ENCODE data around the gene MAB21L4. TPM values are rescaled to one million over a fixed set of nuclear protein-coding genes. Genes with fewer than 3 reads are reported as not detected.

The MAB21L4 gene
- total RNA-seq, 1 experiment from 2014 or later = 3.0 TPM

DNA sequence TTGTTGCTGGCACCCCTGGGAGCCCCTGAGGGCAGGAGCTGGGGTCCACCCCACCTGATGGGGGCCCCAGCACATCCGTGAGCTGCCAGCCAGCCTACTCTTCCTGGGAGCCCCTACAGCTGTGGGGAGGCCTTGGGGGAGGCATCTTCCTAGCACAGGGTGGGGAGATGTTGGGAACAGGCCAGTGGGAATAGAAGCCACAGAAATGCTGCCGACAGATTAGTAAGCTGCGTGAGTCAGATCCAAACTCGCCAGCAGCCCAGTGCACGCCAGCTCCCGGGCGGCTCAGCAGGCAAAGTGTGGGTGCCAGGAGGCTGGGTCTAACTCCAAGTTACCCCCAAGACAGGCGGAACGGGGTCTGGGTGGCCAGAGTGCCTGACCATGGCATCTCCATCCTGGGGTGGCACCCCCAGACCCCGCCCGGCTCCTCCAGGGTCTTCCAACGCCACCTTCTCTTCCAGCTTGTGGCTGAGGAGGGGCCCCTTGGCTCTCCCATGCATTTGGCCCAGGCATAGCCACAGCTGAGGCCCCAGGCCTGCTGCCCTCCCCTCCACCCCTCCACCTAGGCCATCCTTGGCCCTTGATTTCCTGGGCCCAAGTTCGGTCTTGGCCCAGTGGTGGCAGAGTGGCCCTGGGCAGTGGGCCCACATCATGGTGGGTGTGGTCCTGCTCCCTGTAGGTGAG lies 25.5 kb upstream of the MAB21L4 start:
- peak; percentile 9 for DNase-seq
- no peak overlapping the region for H3K4me3 Mint-ChIP-seq (ENCODE audit: low read depth, unreplicated experiment)
- CTCF ChIA-PET = no interaction called here
- no peaks in the 10 kb centered on the region for H3K4me1 Mint-ChIP-seq (ENCODE audit: low read depth, unreplicated experiment)
- H3K9me3 Mint-ChIP-seq (ENCODE audit: low read depth, unreplicated experiment) = no peaks in the 10 kb centered on the region
- H3K36me3 Mint-ChIP-seq (ENCODE audit: insufficient read depth, unreplicated experiment) = no peaks in the 10 kb centered on the region
- H3K27me3 Mint-ChIP-seq (ENCODE audit: unreplicated experiment) = peaks cover 25% of the 10 kb centered on the region
- BruUV-seq (replicated peaks) = no TSS peak
- TF ChIP-seq, protein P1, sequence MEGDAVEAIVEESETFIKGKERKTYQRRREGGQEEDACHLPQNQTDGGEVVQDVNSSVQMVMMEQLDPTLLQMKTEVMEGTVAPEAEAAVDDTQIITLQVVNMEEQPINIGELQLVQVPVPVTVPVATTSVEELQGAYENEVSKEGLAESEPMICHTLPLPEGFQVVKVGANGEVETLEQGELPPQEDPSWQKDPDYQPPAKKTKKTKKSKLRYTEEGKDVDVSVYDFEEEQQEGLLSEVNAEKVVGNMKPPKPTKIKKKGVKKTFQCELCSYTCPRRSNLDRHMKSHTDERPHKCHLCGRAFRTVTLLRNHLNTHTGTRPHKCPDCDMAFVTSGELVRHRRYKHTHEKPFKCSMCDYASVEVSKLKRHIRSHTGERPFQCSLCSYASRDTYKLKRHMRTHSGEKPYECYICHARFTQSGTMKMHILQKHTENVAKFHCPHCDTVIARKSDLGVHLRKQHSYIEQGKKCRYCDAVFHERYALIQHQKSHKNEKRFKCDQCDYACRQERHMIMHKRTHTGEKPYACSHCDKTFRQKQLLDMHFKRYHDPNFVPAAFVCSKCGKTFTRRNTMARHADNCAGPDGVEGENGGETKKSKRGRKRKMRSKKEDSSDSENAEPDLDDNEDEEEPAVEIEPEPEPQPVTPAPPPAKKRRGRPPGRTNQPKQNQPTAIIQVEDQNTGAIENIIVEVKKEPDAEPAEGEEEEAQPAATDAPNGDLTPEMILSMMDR (IDR thresholded peaks at IDR 0.05; ENCODE audit: unreplicated experiment) = no peak
- no peak overlapping the region for H3K27ac Mint-ChIP-seq (ENCODE audit: unreplicated experiment)
- intact Hi-C loops (cut with micrococcal nuclease; ENCODE audit: unreplicated experiment) = no loop called here

DNA sequence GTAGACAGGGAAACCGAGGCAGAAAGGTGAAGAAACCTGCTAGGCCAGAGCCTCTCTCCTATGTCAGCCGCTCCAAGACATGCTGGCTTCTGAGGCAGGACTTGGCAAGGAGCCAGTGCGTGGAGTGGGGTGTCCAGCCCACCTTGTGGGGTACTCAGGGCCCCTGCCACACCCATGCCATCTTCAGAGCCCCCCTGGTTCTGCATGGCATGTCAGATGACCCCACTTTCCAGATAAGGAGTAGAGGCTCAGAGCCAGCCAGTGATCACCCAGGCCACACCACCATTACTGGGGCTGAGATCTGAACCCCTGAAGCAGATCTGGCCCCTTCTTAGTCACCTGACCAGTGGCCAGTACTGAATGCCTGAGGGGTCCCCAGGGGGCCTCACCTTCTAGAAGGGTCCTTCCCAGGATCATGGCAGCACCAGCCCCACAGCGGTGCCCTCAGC lies 24.9 kb upstream of the MAB21L4 start:
- H3K4me1 Mint-ChIP-seq (ENCODE audit: low read depth, unreplicated experiment) = no peaks in the 10 kb centered on the region
- H3K27me3 Mint-ChIP-seq (ENCODE audit: unreplicated experiment) = peaks cover 27% of the 10 kb centered on the region
- H3K4me3 Mint-ChIP-seq (ENCODE audit: low read depth, unreplicated experiment) = no peak overlapping the region
- DNase-seq = peak; percentile 0
- H3K27ac Mint-ChIP-seq (ENCODE audit: unreplicated experiment) = no peak overlapping the region
- no peaks in the 10 kb centered on the region for H3K9me3 Mint-ChIP-seq (ENCODE audit: low read depth, unreplicated experiment)
- BruUV-seq (replicated peaks) = no TSS peak
- no peaks in the 10 kb centered on the region for H3K36me3 Mint-ChIP-seq (ENCODE audit: insufficient read depth, unreplicated experiment)
- CTCF ChIA-PET = no interaction called here
- TF ChIP-seq, protein P1 (IDR thresholded peaks at IDR 0.05; ENCODE audit: unreplicated experiment) = no peak
- intact Hi-C loops (cut with micrococcal nuclease; ENCODE audit: unreplicated experiment) = no loop called here

DNA sequence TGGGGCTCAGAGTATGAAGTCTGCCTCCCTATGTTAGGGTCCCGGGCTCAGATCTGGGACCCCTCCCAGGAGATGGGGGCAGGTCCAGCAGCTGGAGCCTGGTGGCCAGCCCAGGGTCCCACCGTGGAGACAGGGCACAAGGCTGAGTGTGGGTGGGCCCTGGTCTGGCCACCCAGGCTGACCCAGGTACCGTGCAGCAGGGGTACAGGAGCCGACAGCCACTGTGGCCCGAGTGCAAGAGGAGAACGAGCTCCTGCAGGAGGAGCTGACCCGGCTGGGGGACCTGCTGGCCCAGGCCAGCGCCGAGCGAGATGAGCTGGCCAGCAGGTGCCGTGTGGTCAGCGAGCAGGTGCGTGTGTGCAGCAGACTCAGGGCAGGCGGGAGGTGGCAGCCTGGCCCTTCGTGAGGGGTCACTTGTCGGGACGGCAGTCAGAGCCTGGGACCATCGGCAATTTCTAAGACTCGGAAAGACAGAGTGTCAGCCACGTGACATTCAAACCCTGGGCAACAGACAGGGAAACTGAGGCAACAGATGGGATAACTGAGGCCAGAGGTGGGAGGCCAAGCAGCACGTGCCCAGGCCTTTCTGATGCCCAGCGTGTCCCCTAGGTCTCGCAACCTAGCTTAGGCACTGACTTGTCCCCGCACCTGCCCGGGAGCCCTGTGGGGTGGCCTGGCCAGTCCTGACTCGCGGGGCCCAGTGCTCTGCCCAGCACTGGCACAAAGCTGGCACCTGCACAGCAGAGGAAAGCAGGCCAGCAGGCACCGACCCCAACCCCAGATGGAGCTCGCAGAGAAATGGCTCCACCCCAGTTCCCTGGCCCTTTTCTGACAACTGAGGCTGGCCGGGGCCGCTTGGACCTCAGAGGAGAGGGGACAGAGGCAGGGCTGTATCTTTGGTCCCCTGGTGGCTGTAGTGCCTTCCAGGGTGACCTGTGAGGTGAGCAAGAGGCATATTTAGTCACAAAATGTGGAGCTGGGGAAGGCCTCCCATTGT lies 24.1 kb upstream of the MAB21L4 start:
- CTCF ChIA-PET = interaction anchor here (0.7 kb wide), 1 partner anchor 69 kb away, joined by 7 read pairs; no protein-coding TSS in a partner anchor
- Mint-ChIP-seq H3K9me3 (ENCODE audit: low read depth, unreplicated experiment) (no peaks in the 10 kb centered on the region), H3K36me3 (ENCODE audit: insufficient read depth, unreplicated experiment) (no peaks in the 10 kb centered on the region), H3K4me1 (ENCODE audit: low read depth, unreplicated experiment) (no peaks in the 10 kb centered on the region), H3K4me3 (ENCODE audit: low read depth, unreplicated experiment) (no peak overlapping the region), H3K27me3 (ENCODE audit: unreplicated experiment) (peaks cover 27% of the 10 kb centered on the region), H3K27ac (ENCODE audit: unreplicated experiment) (no peak overlapping the region)
- intact Hi-C loops (cut with micrococcal nuclease; ENCODE audit: unreplicated experiment) = loop anchor here (10.0 kb wide), 1 partner anchor 75 kb away; the partner anchor contains the start of gene SNED1
- TF ChIP-seq, protein P1 (IDR thresholded peaks at IDR 0.05; ENCODE audit: unreplicated experiment) = no peak
- no TSS peak for BruUV-seq (replicated peaks)
- peak; percentile 1 for DNase-seq

DNA sequence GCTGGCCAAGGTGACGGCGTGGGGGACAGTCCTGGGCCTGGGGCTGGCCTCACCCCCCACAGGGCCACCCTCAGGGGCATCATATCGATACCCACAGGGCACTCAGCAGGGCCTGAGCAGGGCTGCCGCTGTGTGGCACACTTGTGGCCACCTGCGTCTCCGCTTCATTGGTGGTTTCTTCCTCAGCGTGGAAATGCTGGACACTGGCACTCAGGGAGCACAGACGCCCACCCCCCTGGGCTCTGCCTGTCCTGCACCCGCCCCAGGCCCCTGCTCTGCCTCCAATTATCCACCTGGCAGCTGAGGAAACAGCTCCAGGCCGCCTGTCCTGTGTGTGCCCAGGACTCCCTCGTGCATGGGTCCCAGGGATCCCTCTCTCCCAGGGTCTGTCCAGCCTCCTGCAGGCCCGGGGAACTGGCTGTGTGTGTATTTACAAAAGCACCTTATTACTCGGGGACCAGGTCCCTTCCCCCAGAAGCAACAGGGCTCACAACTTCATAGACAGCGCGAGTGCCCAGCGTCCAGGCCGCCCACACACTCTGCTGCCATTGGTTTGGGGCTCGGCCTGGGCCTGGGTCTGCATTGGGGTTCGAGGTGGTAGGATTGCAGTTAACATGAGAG lies 23.3 kb upstream of the MAB21L4 start:
- CTCF ChIA-PET = interaction anchor here (0.6 to 0.7 kb wide), 2 partner anchors 15 to 70 kb away, joined by 6 to 7 read pairs; no protein-coding TSS in a partner anchor

More for the DNA sequence above, 23.3 kb upstream of the MAB21L4 start:
- BruUV-seq (replicated peaks) = no TSS peak
- Mint-ChIP-seq H3K27ac (ENCODE audit: unreplicated experiment) (no peak overlapping the region), H3K36me3 (ENCODE audit: insufficient read depth, unreplicated experiment) (no peaks in the 10 kb centered on the region), H3K4me3 (ENCODE audit: low read depth, unreplicated experiment) (no peak overlapping the region), H3K9me3 (ENCODE audit: low read depth, unreplicated experiment) (no peaks in the 10 kb centered on the region), H3K4me1 (ENCODE audit: low read depth, unreplicated experiment) (no peaks in the 10 kb centered on the region), H3K27me3 (ENCODE audit: unreplicated experiment) (peaks cover 24% of the 10 kb centered on the region)
- no peak for DNase-seq
- TF ChIP-seq, protein P1 (IDR thresholded peaks at IDR 0.05; ENCODE audit: unreplicated experiment) = no peak
- intact Hi-C loops (cut with micrococcal nuclease; ENCODE audit: unreplicated experiment) = loop anchor here (10.0 kb wide), 1 partner anchor 76 kb away; the partner anchor contains the start of gene SNED1
